T-helper 22 cell (primary cell): ENCODE results near the gene PANK1.
A peak's percentile ranks its signal among the peaks of the same experiment; 100 is the strongest.
"Not testable (repeated sequence)": the region's sequence is repeated elsewhere in the genome, so short reads cannot be mapped to it uniquely, and the experiment has no call there.

ENCODE experiments used
- DNase-seq: peaks from one replicate; pipeline ENCODE4 v3.0.0-alpha.2; 2020; ENCODE audit warnings: low read depth

Gene PANK1

GRCh38 chr10:89651916-89652573 lies 7.0 kb upstream of the PANK1 start:
- no peak for DNase-seq

DNA sequence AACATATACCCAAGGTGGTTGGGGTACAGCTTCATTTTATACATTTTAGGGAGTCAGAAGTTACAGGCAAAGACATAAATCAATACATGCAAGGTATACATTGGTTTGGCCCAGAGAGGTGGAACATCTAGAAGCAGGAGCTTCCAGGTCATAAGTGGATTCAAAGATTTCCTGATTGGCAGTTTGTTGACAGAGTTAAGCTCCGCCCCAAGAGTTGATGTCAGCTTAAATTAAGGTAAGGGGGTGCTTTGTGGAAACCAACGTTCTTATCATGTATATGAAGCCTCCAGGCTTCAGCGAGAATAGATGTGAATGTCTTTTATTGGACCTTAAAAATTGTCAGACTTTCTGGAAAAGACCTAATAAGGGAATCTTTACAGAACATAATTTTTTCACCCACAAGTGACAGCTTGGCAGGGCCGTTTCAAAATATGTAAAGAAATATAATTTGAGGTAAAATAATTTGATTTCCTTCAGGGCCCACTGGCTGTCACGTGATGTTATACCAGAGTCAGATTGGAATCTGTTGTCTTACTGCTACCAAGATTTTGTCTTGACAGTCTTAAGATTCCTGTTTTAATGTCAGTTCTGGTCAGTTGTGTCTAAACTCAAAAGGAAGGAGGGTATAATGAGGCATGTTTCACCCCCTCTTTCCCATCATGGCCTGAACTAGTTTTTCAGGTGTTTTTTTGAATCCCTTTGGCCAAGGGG lies 6.3 kb upstream of the PANK1 start:
- no peak for DNase-seq

DNA sequence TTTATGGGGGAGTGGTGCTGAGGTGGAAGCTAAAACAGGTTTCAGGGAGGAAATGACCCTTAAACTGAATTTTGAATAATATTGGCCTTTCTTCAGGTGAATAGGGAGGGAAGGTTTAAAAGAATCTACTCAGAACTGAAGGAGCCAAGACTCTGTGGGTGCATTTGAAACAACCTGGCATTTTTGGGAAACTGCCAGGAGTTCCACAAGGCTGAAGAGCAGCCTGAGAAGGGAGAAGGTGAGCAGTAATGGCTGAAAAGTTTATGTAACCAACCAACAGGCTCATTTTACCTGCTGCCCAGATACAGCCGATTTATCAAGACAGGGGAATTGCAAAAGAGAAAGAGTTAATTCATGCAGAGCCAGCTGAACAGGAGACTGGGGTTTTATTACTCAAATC lies 4.0 kb upstream of the PANK1 start:
- DNase-seq, result no peak

DNA sequence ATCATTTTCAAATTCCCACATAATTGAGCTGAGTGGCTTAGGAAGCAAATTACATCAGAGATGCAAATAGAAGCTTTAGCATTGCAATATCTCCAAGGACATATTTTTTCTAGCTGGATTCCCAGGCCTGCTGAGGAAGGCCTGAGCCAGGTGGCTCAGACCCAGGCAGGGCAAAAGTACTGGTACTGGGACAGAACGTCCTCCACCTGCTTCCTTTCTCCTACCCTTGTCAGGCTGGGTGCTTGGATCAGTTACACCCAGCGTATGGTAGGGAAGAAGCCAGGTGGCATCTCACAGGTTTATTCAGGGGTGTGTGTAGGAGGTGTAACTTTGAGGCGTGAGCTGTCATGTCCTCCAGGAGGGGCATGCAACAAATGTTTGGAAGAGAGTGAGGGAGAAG lies 3.0 kb upstream of the PANK1 start:
- DNase-seq, result no peak

- no peak for DNase-seq
These were observed 2.0 kb upstream of the PANK1 start for GRCh38 chr10:89646889-89647657.

DNA sequence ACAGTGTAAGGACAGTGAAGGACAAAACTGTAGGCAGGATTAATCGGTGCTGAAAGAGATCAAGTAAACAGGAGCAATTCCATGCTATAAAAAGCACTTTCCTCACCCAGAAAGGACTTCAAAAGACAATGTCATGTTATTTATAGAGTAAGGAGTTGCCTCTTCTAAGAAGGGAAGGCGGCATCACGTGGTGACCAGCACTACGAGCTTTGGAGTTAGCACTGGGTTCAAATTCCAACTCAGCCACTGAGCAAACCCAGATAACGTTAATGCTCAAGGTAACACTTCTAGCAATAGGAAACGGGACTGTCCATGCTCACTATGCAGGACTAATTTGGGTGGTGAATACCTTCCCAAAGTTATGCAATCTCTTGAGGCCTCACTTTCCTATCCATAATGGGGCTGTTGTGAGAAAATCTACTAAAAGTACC lies 715 bp upstream of the PANK1 start:
- DNase-seq, result no peak

DNA sequence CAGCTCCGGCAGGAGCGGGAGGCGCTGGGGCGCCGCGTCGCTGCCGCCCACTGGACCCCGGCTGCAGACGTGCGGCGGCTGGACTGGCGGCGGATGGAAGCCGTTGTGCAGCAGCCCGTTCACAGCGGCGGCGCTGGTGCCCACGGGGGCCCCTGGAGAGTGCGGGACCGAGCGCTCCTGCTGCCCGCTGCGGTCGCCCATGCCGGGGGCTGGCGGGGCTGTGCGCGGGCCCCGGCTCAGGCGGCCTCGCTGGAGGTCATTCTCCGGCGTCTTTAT lies 413 bp downstream of the PANK1 start:
- no peak for DNase-seq

DNA sequence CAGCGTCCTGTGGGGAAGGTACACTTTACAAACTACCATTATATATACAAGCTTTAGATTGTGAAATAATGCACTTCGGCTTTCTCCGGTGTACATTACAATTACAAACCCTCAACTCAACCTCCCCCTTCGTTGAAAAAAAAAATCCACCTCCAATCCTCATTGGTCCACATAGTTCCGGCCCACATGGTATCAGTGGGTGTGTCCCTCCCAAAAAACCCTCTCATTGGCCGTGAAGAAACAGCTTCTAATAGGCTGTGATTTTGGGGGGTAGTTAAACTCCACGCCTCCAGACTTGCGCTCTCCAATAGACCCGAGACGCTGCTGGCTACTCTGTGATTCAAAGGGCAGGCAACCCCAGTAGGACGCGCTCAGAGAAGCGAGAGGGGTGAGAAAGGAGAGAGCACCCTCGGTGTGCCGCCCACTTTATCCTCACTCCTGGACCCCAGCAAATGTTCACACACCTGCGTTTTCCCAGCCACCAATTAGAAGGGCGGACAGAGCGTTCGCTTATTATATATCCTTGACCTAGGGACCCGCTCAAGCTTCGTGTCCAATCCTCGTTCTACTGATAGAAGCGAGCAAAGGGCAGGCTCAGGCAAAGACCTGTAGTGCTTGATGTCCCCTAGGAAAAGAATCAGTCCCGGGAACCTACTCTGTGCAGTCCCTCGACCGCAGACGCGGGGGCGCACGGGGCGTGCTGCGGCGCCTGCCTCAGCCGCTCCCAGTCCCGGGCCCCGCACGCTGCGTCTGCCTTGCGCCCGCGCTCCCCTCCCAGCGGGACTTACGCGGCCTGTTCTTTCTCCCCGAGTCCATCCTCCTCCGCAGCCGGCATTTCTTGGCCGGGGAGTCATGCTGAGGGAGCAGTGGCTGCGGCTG lies 991 bp downstream of the PANK1 start:
- DNase-seq, result peak; percentile 65

DNA sequence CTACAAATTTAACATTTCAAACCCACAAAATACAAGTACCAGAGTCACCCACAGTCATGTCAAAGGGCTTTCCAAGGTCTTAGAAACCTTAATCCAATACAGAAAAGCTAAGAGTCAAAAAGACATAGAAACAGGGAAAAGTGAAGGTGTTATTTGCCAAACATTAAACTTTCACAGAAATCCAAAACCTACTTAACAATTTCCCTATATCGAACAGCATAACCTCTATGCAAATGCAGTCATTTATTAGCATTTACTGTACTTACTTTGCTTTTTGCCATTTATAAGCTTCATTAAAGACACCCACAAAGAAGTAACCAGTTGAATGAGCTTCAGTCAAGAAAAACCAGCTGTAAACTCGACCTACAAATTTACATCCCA lies 1.6 kb downstream of the PANK1 start:
- DNase-seq, result no peak

DNA sequence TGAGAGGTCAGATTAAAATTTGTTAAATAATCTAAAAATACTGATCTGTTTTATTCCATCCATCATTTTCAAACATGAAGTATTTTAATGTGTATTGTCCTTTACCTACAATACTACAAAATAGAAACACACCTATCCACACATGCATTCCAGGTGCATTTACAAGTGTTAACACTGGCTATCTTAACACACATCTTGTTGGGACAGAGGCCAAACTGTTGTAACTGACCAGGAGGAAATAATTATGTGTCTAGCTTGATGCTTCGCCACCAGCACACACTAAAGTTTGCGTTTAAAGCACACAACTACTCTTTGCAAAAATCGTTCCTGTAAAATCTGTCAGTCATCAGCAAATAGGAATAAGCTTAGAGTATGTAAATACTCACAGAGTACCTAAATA lies 2.8 kb downstream of the PANK1 start:
- DNase-seq, result no peak

- no peak for DNase-seq
These were observed 4.8 kb downstream of the PANK1 start for GRCh38 chr10:89640241-89640640.

GRCh38 chr10:89639326-89639725 lies 5.7 kb downstream of the PANK1 start:
- DNase-seq, result no peak

GRCh38 chr10:89637113-89637512 lies 7.9 kb downstream of the PANK1 start:
- DNase-seq, result no peak

DNA sequence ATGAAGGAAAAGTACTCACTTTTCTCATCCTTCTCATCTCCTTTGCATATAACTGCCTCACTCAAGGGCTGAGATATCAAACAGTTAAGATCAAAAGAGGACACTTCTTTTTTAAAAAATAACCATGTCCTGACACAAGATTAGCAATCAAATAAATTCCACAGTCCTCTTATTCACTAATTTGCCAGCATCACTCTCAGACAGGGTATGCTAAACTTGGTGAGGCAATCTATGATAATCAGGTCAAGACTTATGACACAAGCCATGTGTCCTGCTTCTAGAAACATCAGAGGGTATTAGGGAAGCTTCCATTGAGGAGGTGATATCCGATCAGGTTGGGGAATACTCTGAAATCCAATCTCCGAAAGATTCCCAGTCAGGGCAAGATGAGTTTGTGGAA lies 10.4 kb downstream of the PANK1 start:
- no peak for DNase-seq

GRCh38 chr10:89633484-89633883 lies 11.6 kb downstream of the PANK1 start:
- no peak for DNase-seq

DNA sequence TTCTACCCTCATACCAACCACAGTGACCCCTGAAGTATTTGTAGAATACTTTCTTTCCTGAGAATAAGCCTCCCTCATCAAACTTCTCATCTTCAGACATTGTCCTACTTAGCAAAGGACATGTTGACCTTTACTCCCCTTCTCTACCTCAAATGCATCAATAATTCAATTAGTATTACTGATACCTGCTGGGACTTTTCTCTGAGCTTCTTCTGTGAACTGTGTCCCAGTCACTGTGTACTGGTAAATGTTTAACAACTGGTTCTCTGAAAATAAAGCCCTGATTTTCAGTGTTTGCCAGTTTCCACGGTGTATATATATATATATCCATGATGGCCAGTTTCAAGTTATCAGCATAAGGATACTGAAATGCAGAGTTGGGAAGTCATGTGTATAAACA lies 12.2 kb downstream of the PANK1 start:
- DNase-seq, result no peak

GRCh38 chr10:89627830-89628229 lies 17.2 kb downstream of the PANK1 start:
- no peak for DNase-seq

DNA sequence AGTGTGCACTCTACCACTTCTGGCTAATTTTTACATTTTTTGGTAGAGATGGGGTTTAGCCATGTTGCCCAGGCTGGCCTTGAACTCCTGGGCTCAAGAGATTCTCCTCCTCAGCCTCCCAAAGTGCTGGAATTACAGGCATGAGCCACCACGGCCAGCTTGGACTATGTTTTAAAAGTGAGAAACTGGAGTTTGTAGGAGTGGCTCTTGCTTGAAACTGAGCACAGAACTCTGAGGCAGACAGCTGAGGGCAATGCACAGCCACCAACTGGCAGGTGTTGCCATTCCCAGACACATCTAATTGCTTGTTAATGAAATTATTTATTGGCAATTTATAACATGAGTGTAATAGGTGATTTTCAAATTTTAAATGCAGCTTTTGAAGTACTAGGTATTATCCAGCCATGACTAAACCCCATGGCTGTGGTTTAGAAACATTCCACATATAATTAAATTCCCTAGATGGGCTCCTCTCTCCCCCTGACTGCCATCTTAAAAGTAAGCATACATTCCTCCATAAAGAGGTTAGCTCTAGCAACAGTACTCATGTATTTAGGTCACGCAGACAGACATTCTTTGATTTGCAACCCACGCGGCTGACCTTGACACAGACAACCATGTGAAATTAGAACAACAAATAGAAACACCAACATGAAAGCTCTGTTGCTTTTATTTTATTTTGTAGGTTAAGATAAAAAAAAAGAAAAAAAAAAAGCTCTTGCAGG lies 19.8 kb downstream of the PANK1 start:
- no peak for DNase-seq

- DNase-seq, result no peak
These were observed 21.0 kb downstream of the PANK1 start for GRCh38 chr10:89624020-89624419.

DNA sequence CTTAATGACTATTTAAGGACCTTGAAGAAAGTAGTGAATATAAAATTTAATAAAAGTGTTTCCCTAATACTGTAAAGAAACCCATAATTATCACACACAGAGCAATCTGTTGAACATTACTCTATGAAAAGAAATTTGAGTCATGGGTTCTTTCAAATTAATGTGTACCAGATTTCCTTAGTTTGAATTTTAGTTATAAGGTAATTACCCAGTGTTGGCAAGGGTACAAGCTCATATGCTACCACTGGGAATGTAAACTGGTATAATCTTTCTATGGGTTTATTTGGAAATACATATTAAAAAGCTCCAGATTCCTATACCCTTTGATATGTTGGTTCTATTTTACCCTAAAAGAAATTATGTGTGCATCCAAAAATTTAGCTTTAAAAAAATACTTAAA lies 22.9 kb downstream of the PANK1 start:
- DNase-seq, result no peak

GRCh38 chr10:89621438-89621837 lies 23.6 kb downstream of the PANK1 start:
- no peak for DNase-seq

DNA sequence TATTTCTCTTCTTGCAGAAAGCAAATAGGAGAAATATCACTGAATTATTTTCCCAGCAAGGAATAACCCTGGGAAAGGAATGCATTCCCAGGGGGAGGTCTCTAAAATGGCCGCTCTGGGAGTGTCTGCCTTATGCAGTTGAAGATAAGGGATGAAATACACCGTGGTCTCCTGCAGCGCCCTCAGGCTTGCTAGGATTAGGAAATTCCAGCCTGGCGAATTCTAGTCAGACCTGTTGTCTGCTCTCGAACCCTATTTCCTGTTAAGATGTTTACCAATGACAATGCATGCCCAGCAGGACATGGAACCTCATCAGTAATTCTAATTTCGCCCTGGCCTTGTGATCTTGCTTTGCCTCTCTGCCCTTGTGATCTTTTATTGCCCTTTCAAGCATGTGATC lies 24.7 kb downstream of the PANK1 start:
- DNase-seq, result not testable (repeated sequence)
